IPS-18a (cell line): ENCODE results near the gene TTPAL.

ENCODE experiments used
- H3K27ac ChIP-seq: one replicate; pipeline ENCODE4 v1.5.1; 2013; ENCODE audit warnings: low read length
- H3K27me3 ChIP-seq: one replicate; pipeline ENCODE4 v1.6.1; 2013; ENCODE audit warnings: mild to moderate bottlenecking, low read length; ENCODE audit not compliant: control insufficient read depth, insufficient read depth
- H3K36me3 ChIP-seq: one replicate; pipeline ENCODE4 v1.6.1; 2013; ENCODE audit warnings: low read depth, low read length; ENCODE audit not compliant: control insufficient read depth
- H3K4me1 ChIP-seq: one replicate; pipeline ENCODE4 v1.6.1; 2013; ENCODE audit warnings: low read depth, low read length; ENCODE audit not compliant: control insufficient read depth
- H3K4me3 ChIP-seq: one replicate; pipeline ENCODE4 v1.5.1; 2013; ENCODE audit warnings: low read length
- H3K9ac ChIP-seq: one replicate; pipeline ENCODE4 v1.6.1; 2013; ENCODE audit warnings: mild to moderate bottlenecking, low read length, moderate library complexity
- H3K9me3 ChIP-seq: one replicate; pipeline ENCODE4 v1.6.1; 2013; ENCODE audit warnings: low read depth, low read length; ENCODE audit not compliant: control insufficient read depth

Gene TTPAL

GRCh38 chr20:44494681-44495080 is 19.0 kb downstream of the TTPAL start:
- Histone ChIP-seq H3K9ac (no peak overlapping the region), H3K27ac (no peak overlapping the region), H3K4me1 (no peaks in the 10 kb centered on the region), H3K4me3 (no peak overlapping the region), H3K36me3 (peaks cover 41% of the 10 kb centered on the region), H3K27me3 (no peaks in the 10 kb centered on the region), H3K9me3 (no peaks in the 10 kb centered on the region)

- H3K27ac ChIP-seq = no peak overlapping the region
- H3K36me3 ChIP-seq = peaks cover 39% of the 10 kb centered on the region
Observed at GRCh38 chr20:44495257-44495656, 19.6 kb downstream of the TTPAL start.

GRCh38 chr20:44495802-44496481 is 20.3 kb downstream of the TTPAL start:
- peaks cover 44% of the 10 kb centered on the region for H3K36me3 ChIP-seq
- no peaks in the 10 kb centered on the region for H3K9me3 ChIP-seq
- H3K27me3 ChIP-seq = no peaks in the 10 kb centered on the region
- no peak overlapping the region for H3K9ac ChIP-seq
- no peak overlapping the region for H3K4me3 ChIP-seq
- no peak overlapping the region for H3K27ac ChIP-seq
- H3K4me1 ChIP-seq = no peaks in the 10 kb centered on the region

More at GRCh38 chr20:44495257-44495656, 19.6 kb downstream of the TTPAL start:
- no peaks in the 10 kb centered on the region for H3K27me3 ChIP-seq
- H3K9me3 ChIP-seq = no peaks in the 10 kb centered on the region
- no peak overlapping the region for H3K4me3 ChIP-seq
- no peaks in the 10 kb centered on the region for H3K4me1 ChIP-seq
- H3K9ac ChIP-seq = no peak overlapping the region

GRCh38 chr20:44496976-44497375 is 21.3 kb downstream of the TTPAL start:
- Histone ChIP-seq H3K36me3 (peaks cover 45% of the 10 kb centered on the region), H3K4me1 (no peaks in the 10 kb centered on the region)

GRCh38 chr20:44497761-44498160 is 22.1 kb downstream of the TTPAL start:
- no peak overlapping the region for H3K4me3 ChIP-seq
- H3K27me3 ChIP-seq = no peaks in the 10 kb centered on the region
- no peaks in the 10 kb centered on the region for H3K9me3 ChIP-seq
- H3K36me3 ChIP-seq = peaks cover 45% of the 10 kb centered on the region
- H3K27ac ChIP-seq = no peak overlapping the region
- no peak overlapping the region for H3K9ac ChIP-seq
- no peaks in the 10 kb centered on the region for H3K4me1 ChIP-seq

More at GRCh38 chr20:44496976-44497375, 21.3 kb downstream of the TTPAL start:
- Histone ChIP-seq H3K9me3 (no peaks in the 10 kb centered on the region), H3K9ac (no peak overlapping the region), H3K4me3 (no peak overlapping the region), H3K27ac (no peak overlapping the region), H3K27me3 (no peaks in the 10 kb centered on the region)

GRCh38 chr20:44500221-44500620 is 24.5 kb downstream of the TTPAL start:
- H3K9me3 ChIP-seq = no peaks in the 10 kb centered on the region
- H3K27me3 ChIP-seq = no peaks in the 10 kb centered on the region
- H3K9ac ChIP-seq = no peak overlapping the region
- H3K27ac ChIP-seq = no peak overlapping the region
- peaks cover 60% of the 10 kb centered on the region for H3K36me3 ChIP-seq
- H3K4me3 ChIP-seq = no peak overlapping the region
- no peaks in the 10 kb centered on the region for H3K4me1 ChIP-seq

- Histone ChIP-seq H3K36me3 (peaks cover 49% of the 10 kb centered on the region), H3K4me1 (no peaks in the 10 kb centered on the region), H3K4me3 (no peak overlapping the region), H3K9me3 (no peaks in the 10 kb centered on the region), H3K27me3 (no peaks in the 10 kb centered on the region), H3K9ac (no peak overlapping the region), H3K27ac (no peak overlapping the region)
Observed at GRCh38 chr20:44501448-44501847, 25.8 kb downstream of the TTPAL start.

- Histone ChIP-seq H3K27me3 (no peaks in the 10 kb centered on the region), H3K9ac (no peak overlapping the region), H3K4me1 (no peaks in the 10 kb centered on the region), H3K27ac (no peak overlapping the region), H3K36me3 (peaks cover 43% of the 10 kb centered on the region), H3K4me3 (no peak overlapping the region), H3K9me3 (no peaks in the 10 kb centered on the region)
Observed at GRCh38 chr20:44502968-44503367, 27.3 kb downstream of the TTPAL start.

- no peak overlapping the region for H3K27ac ChIP-seq
- H3K27me3 ChIP-seq = no peaks in the 10 kb centered on the region
- no peaks in the 10 kb centered on the region for H3K4me1 ChIP-seq
- no peaks in the 10 kb centered on the region for H3K9me3 ChIP-seq
- no peak overlapping the region for H3K4me3 ChIP-seq
- peaks cover 56% of the 10 kb centered on the region for H3K36me3 ChIP-seq
- no peak overlapping the region for H3K9ac ChIP-seq
Observed at GRCh38 chr20:44504402-44505307, 29.0 kb downstream of the TTPAL start.

GRCh38 chr20:44509762-44510161 is 34.1 kb downstream of the TTPAL start:
- no peak overlapping the region for H3K27ac ChIP-seq
- H3K36me3 ChIP-seq = peaks cover 23% of the 10 kb centered on the region
- H3K4me1 ChIP-seq = no peaks in the 10 kb centered on the region
- no peaks in the 10 kb centered on the region for H3K9me3 ChIP-seq
- H3K4me3 ChIP-seq = no peak overlapping the region
- no peaks in the 10 kb centered on the region for H3K27me3 ChIP-seq
- no peak overlapping the region for H3K9ac ChIP-seq

GRCh38 chr20:44513871-44514270 is 38.2 kb downstream of the TTPAL start:
- peaks cover 14% of the 10 kb centered on the region for H3K36me3 ChIP-seq
- H3K27ac ChIP-seq = no peak overlapping the region
- no peaks in the 10 kb centered on the region for H3K9me3 ChIP-seq
- no peak overlapping the region for H3K9ac ChIP-seq
- H3K4me3 ChIP-seq = no peak overlapping the region
- no peaks in the 10 kb centered on the region for H3K4me1 ChIP-seq
- no peaks in the 10 kb centered on the region for H3K27me3 ChIP-seq
